Chondrocyte (in vitro differentiated cells): ENCODE measurements around the gene TPTE2. TPM values are rescaled to one million over a fixed set of nuclear protein-coding genes. Genes with fewer than 3 reads are reported as not detected.

Source experiments
- DNase-seq: peaks from one replicate; pipeline ENCODE4 v3.0.0; 2021; ENCODE audit warnings: mixed read lengths, low spot score
- H3K27ac Mint-ChIP-seq: one replicate; pipeline ENCODE4 v1.8.0; 2021; ENCODE audit warnings: mild to moderate bottlenecking, moderate library complexity, mixed read lengths; ENCODE audit not compliant: unreplicated experiment
- H3K27me3 Mint-ChIP-seq: 2 replicates; pipeline ENCODE4 v1.8.0; 2021; ENCODE audit warnings: low read depth, mixed read lengths
- H3K36me3 Mint-ChIP-seq: 2 replicates; pipeline ENCODE4 v1.8.0; 2021; ENCODE audit warnings: low read depth, mixed read lengths
- H3K4me1 Mint-ChIP-seq: 2 replicates; pipeline ENCODE4 v1.8.0; 2021; ENCODE audit warnings: low read depth, mild to moderate bottlenecking, mixed read lengths
- H3K4me3 Mint-ChIP-seq: one replicate; pipeline ENCODE4 v1.8.0; 2021; ENCODE audit warnings: mild to moderate bottlenecking, moderate library complexity, mixed read lengths; ENCODE audit not compliant: unreplicated experiment
- H3K9me3 Mint-ChIP-seq: 2 replicates; pipeline ENCODE4 v1.8.0; 2021; ENCODE audit warnings: low read depth, mixed read lengths
- CTCF ChIP-seq: fragments of 200-600 bp; sonication (generic); IDR thresholded peaks from 2 replicates; pipeline ENCODE4 v1.5.0; 2021; ENCODE audit warnings: antibody characterized with exemption, mild to moderate bottlenecking, moderate library complexity
- total RNA-seq: library from RNA; stranded (reverse); gene quantifications from 3 replicates; pipeline ENCODE4 v1.2.1, GENCODE V29; 2021

The TPTE2 gene
- total RNA-seq, 1 donor from 2014 or later, result not detected

GRCh38 chr13:19592657-19593180, 31.4 kb upstream of the TPTE2 start:
- H3K27me3 Mint-ChIP-seq, result peaks cover 14% of the 10 kb centered on the region
- TF ChIP-seq CTCF, result no peak
- no peak for DNase-seq
- H3K4me3 Mint-ChIP-seq, result no peak overlapping the region
- no peaks in the 10 kb centered on the region for H3K4me1 Mint-ChIP-seq
- H3K27ac Mint-ChIP-seq, result no peak overlapping the region
- no peaks in the 10 kb centered on the region for H3K9me3 Mint-ChIP-seq
- H3K36me3 Mint-ChIP-seq, result no peaks in the 10 kb centered on the region

- Mint-ChIP-seq H3K9me3 (no peaks in the 10 kb centered on the region), H3K4me1 (peaks cover 4% of the 10 kb centered on the region), H3K36me3 (no peaks in the 10 kb centered on the region), H3K27me3 (peaks cover 16% of the 10 kb centered on the region), H3K4me3 (no peak overlapping the region), H3K27ac (no peak overlapping the region)
- TF ChIP-seq CTCF, result no peak
- DNase-seq, result no peak
These were observed 30.5 kb upstream of the TPTE2 start for GRCh38 chr13:19591864-19592263.

GRCh38 chr13:19590423-19590822, 29.1 kb upstream of the TPTE2 start:
- TF ChIP-seq CTCF, result no peak
- Mint-ChIP-seq H3K4me3 (no peak overlapping the region), H3K4me1 (peaks cover 4% of the 10 kb centered on the region), H3K36me3 (no peaks in the 10 kb centered on the region), H3K27me3 (peaks cover 12% of the 10 kb centered on the region), H3K9me3 (no peaks in the 10 kb centered on the region), H3K27ac (no peak overlapping the region)
- DNase-seq, result no peak

GRCh38 chr13:19589312-19589711, 28.0 kb upstream of the TPTE2 start:
- Mint-ChIP-seq H3K27me3 (peaks cover 10% of the 10 kb centered on the region), H3K4me1 (peaks cover 4% of the 10 kb centered on the region), H3K36me3 (no peaks in the 10 kb centered on the region), H3K27ac (no peak overlapping the region), H3K9me3 (no peaks in the 10 kb centered on the region), H3K4me3 (no peak overlapping the region)
- DNase-seq, result no peak
- TF ChIP-seq CTCF, result no peak

- no peak overlapping the region for H3K27ac Mint-ChIP-seq
- peak; percentile 84 for TF ChIP-seq CTCF
- no peaks in the 10 kb centered on the region for H3K36me3 Mint-ChIP-seq
- no peak overlapping the region for H3K4me3 Mint-ChIP-seq
- H3K4me1 Mint-ChIP-seq, result peaks cover 4% of the 10 kb centered on the region
- H3K27me3 Mint-ChIP-seq, result peaks cover 14% of the 10 kb centered on the region
- peaks cover 7% of the 10 kb centered on the region for H3K9me3 Mint-ChIP-seq
- no peak for DNase-seq
These were observed 26.4 kb upstream of the TPTE2 start for GRCh38 chr13:19587635-19588300.
